Measurements from ENCODE around the gene ATG5.
"Not testable (repeated sequence)": the region's sequence is repeated elsewhere in the genome, so short reads cannot be mapped to it uniquely, and the experiment has no call there.

The ATG5 gene

GRCh38 chr6:106315765-106316374, 9.7 kb downstream of the ATG5 start:
- FAIRE-seq = peak; percentile 85

GRCh38 chr6:106309766-106310373, 15.7 kb downstream of the ATG5 start:
- FAIRE-seq = peak; percentile 94
- peak; percentile 51 for DNase-seq (ENCODE audit: low spot score)

More at GRCh38 chr6:106315765-106316374, 9.7 kb downstream of the ATG5 start:
- peak; percentile 60 for DNase-seq (ENCODE audit: low spot score)

- no peak for FAIRE-seq
- no peak for DNase-seq (ENCODE audit: low spot score)
Measured at GRCh38 chr6:106308985-106309384, 16.6 kb downstream of the ATG5 start.

GRCh38 chr6:106305740-106306139, 19.8 kb downstream of the ATG5 start:
- no peak for DNase-seq (ENCODE audit: low spot score)
- FAIRE-seq = no peak

GRCh38 chr6:106300944-106301343, 24.6 kb downstream of the ATG5 start:
- DNase-seq (ENCODE audit: low spot score) (peak; percentile 27), FAIRE-seq (peak; percentile 76)

- FAIRE-seq (no peak), DNase-seq (ENCODE audit: low spot score) (no peak)
Measured at GRCh38 chr6:106300020-106300780, 25.4 kb downstream of the ATG5 start.

- no peak for FAIRE-seq
- no peak for DNase-seq (ENCODE audit: low spot score)
Measured at GRCh38 chr6:106293116-106293515, 32.4 kb downstream of the ATG5 start.

GRCh38 chr6:106290954-106291353, 34.6 kb downstream of the ATG5 start:
- FAIRE-seq (no peak), DNase-seq (ENCODE audit: low spot score) (no peak)

- DNase-seq (ENCODE audit: low spot score) = no peak
- FAIRE-seq = no peak
Measured at GRCh38 chr6:106290032-106290431, 35.5 kb downstream of the ATG5 start.

- FAIRE-seq (no peak), DNase-seq (ENCODE audit: low spot score) (no peak)
Measured at GRCh38 chr6:106287215-106287614, 38.3 kb downstream of the ATG5 start.

- FAIRE-seq = no peak
- DNase-seq (ENCODE audit: low spot score) = no peak
Measured at GRCh38 chr6:106286746-106287145, 38.8 kb downstream of the ATG5 start.

- FAIRE-seq (no peak), DNase-seq (ENCODE audit: low spot score) (no peak)
Measured at GRCh38 chr6:106283481-106283880, 42.1 kb downstream of the ATG5 start.

- FAIRE-seq = peak; percentile 18
Measured at GRCh38 chr6:106281661-106282060, 43.9 kb downstream of the ATG5 start.

GRCh38 chr6:106281088-106281487, 44.5 kb downstream of the ATG5 start:
- FAIRE-seq (peak; percentile 49), DNase-seq (ENCODE audit: low spot score) (no peak)

More at GRCh38 chr6:106281661-106282060, 43.9 kb downstream of the ATG5 start:
- no peak for DNase-seq (ENCODE audit: low spot score)

GRCh38 chr6:106279179-106279578, 46.4 kb downstream of the ATG5 start:
- DNase-seq (ENCODE audit: low spot score) (peak; percentile 16), FAIRE-seq (no peak)

GRCh38 chr6:106275692-106276091, 49.9 kb downstream of the ATG5 start:
- peak; percentile 21 for DNase-seq (ENCODE audit: low spot score)
- peak; percentile 74 for FAIRE-seq

GRCh38 chr6:106273087-106273486, 52.5 kb downstream of the ATG5 start:
- DNase-seq (ENCODE audit: low spot score) = no peak
- FAIRE-seq = no peak

- no peak for DNase-seq (ENCODE audit: low spot score)
- FAIRE-seq = no peak
Measured at GRCh38 chr6:106272287-106272686, 53.3 kb downstream of the ATG5 start.

- DNase-seq (ENCODE audit: low spot score) (no peak), FAIRE-seq (no peak)
Measured at GRCh38 chr6:106270414-106270813, 55.1 kb downstream of the ATG5 start.

- FAIRE-seq; DNase-seq (ENCODE audit: low spot score): not testable (repeated sequence)
Measured at GRCh38 chr6:106269268-106269919, 56.2 kb downstream of the ATG5 start.

- not testable (repeated sequence) for FAIRE-seq; DNase-seq (ENCODE audit: low spot score)
Measured at GRCh38 chr6:106268500-106268899, 57.1 kb downstream of the ATG5 start.

GRCh38 chr6:106264433-106264832, 61.1 kb downstream of the ATG5 start:
- FAIRE-seq; DNase-seq (ENCODE audit: low spot score): not testable (repeated sequence)
